GM12878 (cell line): ENCODE results near the gene CSNK1G1. TPM values are rescaled to one million over a fixed set of nuclear protein-coding genes. Genes with fewer than 3 reads are reported as not detected.

Source experiments
- ASH2L ChIP-seq: fragments of 300-600, 200-600 bp; sonication (generic); IDR thresholded peaks from 2 replicates; pipeline ENCODE4 v1.6.1; 2017; ENCODE audit warnings: low read depth, mild to moderate bottlenecking, borderline replicate concordance
- BHLHE40 ChIP-seq, 2 experiments: fragments of 450-650 bp in 1 of 2; IDR thresholded peaks; 2 replicates each; pipeline ENCODE4 v1.6.1; 2011 to 2017; ENCODE audit warnings: low read depth in 2 of 2, borderline replicate concordance in 1 of 2, improper control_type of control experiment in 1 of 2, low read length in 1 of 2, mild to moderate bottlenecking in 1 of 2
- BMI1 ChIP-seq: fragments of 450-650 bp; IDR thresholded peaks from 2 replicates; pipeline ENCODE4 v1.6.1; 2016; ENCODE audit warnings: mild to moderate bottlenecking, moderate library complexity, borderline replicate concordance
- CREB1 ChIP-seq: IDR thresholded peaks from 2 replicates; pipeline ENCODE4 v1.6.1; 2012; ENCODE audit warnings: low read depth, mild to moderate bottlenecking, inconsistent platforms
- CREM ChIP-seq: IDR thresholded peaks from 2 replicates; pipeline ENCODE4 v1.6.1; 2014; ENCODE audit warnings: antibody characterized with exemption, low read depth
- EED ChIP-seq: sonication (generic); IDR thresholded peaks from 2 replicates; pipeline ENCODE4 v1.6.1; 2016; ENCODE audit warnings: antibody characterized with exemption, low read depth
- EGR1 ChIP-seq, 2 experiments: IDR thresholded peaks; 1 replicate in 1 of 2; 2 replicates in 1 of 2; pipeline ENCODE4 v1.6.1; 2011 to 2012; ENCODE audit warnings: low read depth in 2 of 2, low read length in 2 of 2, borderline replicate concordance in 1 of 2, mild to moderate bottlenecking in 1 of 2, moderate library complexity in 1 of 2
- GABPA ChIP-seq: IDR thresholded peaks from 2 replicates; pipeline ENCODE4 v1.6.1; 2014; ENCODE audit warnings: antibody characterized with exemption, low read depth, mild to moderate bottlenecking, inconsistent platforms
- GATAD2B ChIP-seq: fragments of 450-650 bp; conservative IDR thresholded peaks from 2 replicates; pipeline ENCODE4 v1.6.1; 2017; ENCODE audit warnings: low read depth, mild to moderate bottlenecking, moderate library complexity
- HCFC1 ChIP-seq: fragments of 150-350 bp; IDR thresholded peaks from 2 replicates; pipeline ENCODE4 v1.6.1; 2014; ENCODE audit warnings: low read length
- HDAC6 ChIP-seq: fragments of 200-600 bp; sonication (generic); IDR thresholded peaks from one replicate; pipeline ENCODE4 v1.8.0; 2017; ENCODE audit warnings: antibody characterized with exemption; ENCODE audit not compliant: unreplicated experiment
- IKZF1 ChIP-seq: fragments of 450-650 bp; conservative IDR thresholded peaks from 2 replicates; pipeline ENCODE4 v1.6.1; 2017; ENCODE audit warnings: antibody characterized with exemption, mild to moderate bottlenecking
- IKZF2 ChIP-seq, 2 experiments: fragments of 450-650 bp; IDR thresholded peaks; 2 replicates each; pipeline ENCODE4 v1.6.1; 2017; ENCODE audit warnings: mild to moderate bottlenecking in 2 of 2, moderate library complexity in 2 of 2
- MEF2A ChIP-seq: IDR thresholded peaks from 2 replicates; pipeline ENCODE4 v1.6.1; 2011; ENCODE audit warnings: low read depth, mild to moderate bottlenecking, low read length, moderate library complexity; ENCODE audit not compliant: insufficient read depth
- MEF2B ChIP-seq: fragments of 450-650 bp; IDR thresholded peaks from 2 replicates; pipeline ENCODE4 v1.6.1; 2018; ENCODE audit warnings: mild to moderate bottlenecking, moderate library complexity; ENCODE audit not compliant: partially characterized antibody, poor library complexity, severe bottlenecking
- NFYB ChIP-seq: IDR thresholded peaks from 2 replicates; pipeline ENCODE4 v1.6.1; 2011; ENCODE audit warnings: low read depth, mild to moderate bottlenecking, low read length, improper control_type of control experiment, moderate library complexity; ENCODE audit not compliant: insufficient read depth
- NR2C2 ChIP-seq: IDR thresholded peaks from 2 replicates; pipeline ENCODE4 v1.6.1; 2011; ENCODE audit warnings: borderline replicate concordance, low read depth; ENCODE audit not compliant: control insufficient read depth, insufficient read length
- POLR2A ChIP-seq: IDR thresholded peaks from 2 replicates; pipeline ENCODE4 v1.6.1; 2011; ENCODE audit warnings: low read depth, mild to moderate bottlenecking, low read length
- POLR2AphosphoS2 ChIP-seq: IDR thresholded peaks from 2 replicates; pipeline ENCODE4 v1.6.1; 2011; ENCODE audit warnings: low read depth, mild to moderate bottlenecking, low read length, improper control_type of control experiment, moderate library complexity
- RAD21 ChIP-seq: IDR thresholded peaks from 2 replicates; pipeline ENCODE4 v1.6.1; 2011; ENCODE audit warnings: mild to moderate bottlenecking, low read depth, low read length, moderate library complexity; ENCODE audit not compliant: insufficient read depth
- RAD51 ChIP-seq: fragments of 450-650 bp; IDR thresholded peaks from 2 replicates; pipeline ENCODE4 v1.6.1; 2016; ENCODE audit warnings: moderate library complexity, mild to moderate bottlenecking, inconsistent platforms
- RCOR1 ChIP-seq: conservative IDR thresholded peaks from 2 replicates; pipeline ENCODE4 v1.6.1; 2012; ENCODE audit warnings: low read depth, low read length, improper control_type of control experiment
- SP1 ChIP-seq: IDR thresholded peaks from one replicate; pipeline ENCODE4 v1.6.1; 2011; ENCODE audit warnings: low read depth, low read length
- SREBF1 ChIP-seq: IDR thresholded peaks from 2 replicates; pipeline ENCODE4 v1.6.1; 2012; ENCODE audit warnings: mild to moderate bottlenecking, low read length
- SRF ChIP-seq, 2 experiments: IDR thresholded peaks; 2 replicates each; pipeline ENCODE4 v1.6.1; 2011; ENCODE audit warnings: low read depth in 2 of 2, low read length in 2 of 2, mild to moderate bottlenecking in 1 of 2, moderate library complexity in 1 of 2
- SUZ12 ChIP-seq: fragments of 200-600 bp; sonication (generic); IDR thresholded peaks from one replicate; pipeline ENCODE4 v1.6.1; 2018; ENCODE audit warnings: antibody characterized with exemption, mild to moderate bottlenecking; ENCODE audit not compliant: unreplicated experiment
- polyA plus RNA-seq, 11 experiments: library from polyadenylated mRNA; depleted of rRNA in 4 of 11; unstranded in 6 of 11; stranded (reverse) in 5 of 11; fragments of >200 nt; fragmentation: Nextera tagmentation in 4 of 11; fragmentation: Illumina TruSeq in 1 of 11; extraction: Ambion mirVana in 4 of 11; extraction: Trizol in 1 of 11; gene quantifications; 1 replicate in 1 of 11; 2 replicates in 10 of 11; pipeline versions ENCODE4 v1.2.1 to v1.2.3, GENCODE V29; 2011 to 2016; ENCODE audit warnings: inconsistent platforms in 2 of 11, missing spikeins in 2 of 11, low read depth in 1 of 11
- total RNA-seq, 4 experiments: library from RNA; depleted of rRNA in 3 of 4; stranded (reverse); fragments of >200 nt in 3 of 4; fragmentation: Illumina TruSeq in 1 of 4; extraction: Trizol in 1 of 4; gene quantifications; 2 replicates each; pipeline versions ENCODE4 v1.2.1 to v1.2.3, GENCODE V29; 2013 to 2021
- TF ChIP-seq, protein P1 (sequence below): fragments of 450-650 bp; IDR thresholded peaks from 2 replicates; pipeline ENCODE4 v1.6.1; 2017; ENCODE audit warnings: borderline replicate concordance
- TF ChIP-seq, protein P2 (sequence below), 3 experiments: IDR thresholded peaks in 2 of 3; conservative IDR thresholded peaks in 1 of 3; 2 replicates each; pipeline ENCODE4 v1.5.1; 2011; ENCODE audit warnings: low read depth in 3 of 3, low read length in 3 of 3, mild to moderate bottlenecking in 3 of 3, control low read depth in 2 of 3, moderate library complexity in 2 of 3, inconsistent platforms in 1 of 3, mixed read lengths in 1 of 3; ENCODE audit not compliant: control insufficient read depth in 2 of 3, insufficient read depth in 1 of 3; ENCODE audit errors: extremely low read depth in 1 of 3

The CSNK1G1 gene
- total and polyA plus RNA-seq, 10 of the 15 experiments (the other 5 are each of a cell fraction or from before 2014, with no cell fraction given) = 6.1 to 23.4 (median 15.3) TPM

DNA sequence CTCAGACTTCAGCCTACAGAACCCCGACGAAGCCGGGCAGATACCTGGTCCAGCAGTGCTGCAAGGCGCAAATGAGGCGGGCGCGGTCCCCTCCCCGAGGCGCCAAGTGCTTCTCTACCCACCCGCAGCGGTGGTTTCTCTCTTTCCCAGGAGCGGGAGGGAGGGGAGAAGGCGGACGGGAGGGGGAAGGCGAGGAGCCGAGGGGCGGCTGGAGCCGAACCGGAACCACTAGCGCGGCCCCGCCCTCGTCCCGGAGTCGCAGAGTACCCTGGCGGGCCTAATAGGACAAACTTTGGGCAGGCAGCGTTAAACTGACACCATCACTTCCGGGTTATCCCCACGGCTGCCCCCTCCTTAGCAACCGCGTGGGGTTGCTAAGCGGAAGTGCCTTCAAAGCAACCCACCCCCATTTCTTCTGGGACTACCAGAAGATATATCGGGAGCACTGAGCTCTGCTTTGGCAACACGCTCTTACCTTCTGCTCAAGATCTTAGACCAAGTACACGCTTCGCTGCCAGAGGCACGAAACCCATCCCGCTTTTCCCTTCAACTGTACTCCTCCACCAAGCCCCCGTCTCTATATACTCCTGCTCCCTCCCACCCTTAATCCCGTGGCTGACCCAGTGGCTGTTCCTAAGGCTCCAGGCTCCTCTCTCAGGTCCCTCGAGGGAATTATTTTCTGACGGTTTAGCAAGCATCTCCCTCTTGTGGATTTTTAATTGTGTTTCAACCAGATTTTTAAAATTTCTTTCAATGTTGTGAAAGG lies at the start of gene CSNK1G1 (continued):
- TF ChIP-seq EGR1 (IDR thresholded peaks at IDR 0.05; ENCODE audit: borderline replicate concordance in 1 of 2, low read depth in 2 of 2, low read length in 2 of 2) (peak; percentile 45 to 86), SREBF1 (peak; percentile 57; the same call in 1 of the 2 replicates), CREM (0 out of 2 replicates have a peak, but pooled peaks have one; percentile 27), HCFC1 (peak; percentile 66), NR2C2 (peak; percentile 83), IKZF1 (peak; percentile 56; the same call in 1 of the 2 replicates), MEF2A (no peak), SUZ12 (no peak), GATAD2B (peak; percentile 73), GABPA (peak; percentile 95), SP1 (peak; percentile 57), SRF (IDR thresholded peaks at IDR 0.05; ENCODE audit: low read depth in 2 of 2, low read length in 2 of 2) (peak; percentile 47 to 69; a peak in 2 of 4 replicates), MEF2B (peak; percentile 92), CREB1 (peak; percentile 75), ASH2L (no peak; the same call in 1 of the 2 replicates), RCOR1 (0 out of 2 replicates have a peak, but pooled peaks have one; percentile 46), POLR2AphosphoS2 (no peak), POLR2A (peak; percentile 72), RAD51 (no peak), RAD21 (peak; percentile 45), BHLHE40 (IDR thresholded peaks at IDR 0.05; ENCODE audit: borderline replicate concordance in 1 of 2, low read depth in 2 of 2, low read length in 1 of 2) (peak in 1 of 2 experiments; percentile 27; a peak in 1 of 4 replicates), BMI1 (peak; percentile 93), IKZF2 (IDR thresholded peaks at IDR 0.05) (peak; percentile 48 to 59; a peak in 3 of 4 replicates), NFYB (peak; percentile 78; the same call in 1 of the 2 replicates), EED (peak; percentile 26), HDAC6 (no peak)
- TF ChIP-seq, protein P1, sequence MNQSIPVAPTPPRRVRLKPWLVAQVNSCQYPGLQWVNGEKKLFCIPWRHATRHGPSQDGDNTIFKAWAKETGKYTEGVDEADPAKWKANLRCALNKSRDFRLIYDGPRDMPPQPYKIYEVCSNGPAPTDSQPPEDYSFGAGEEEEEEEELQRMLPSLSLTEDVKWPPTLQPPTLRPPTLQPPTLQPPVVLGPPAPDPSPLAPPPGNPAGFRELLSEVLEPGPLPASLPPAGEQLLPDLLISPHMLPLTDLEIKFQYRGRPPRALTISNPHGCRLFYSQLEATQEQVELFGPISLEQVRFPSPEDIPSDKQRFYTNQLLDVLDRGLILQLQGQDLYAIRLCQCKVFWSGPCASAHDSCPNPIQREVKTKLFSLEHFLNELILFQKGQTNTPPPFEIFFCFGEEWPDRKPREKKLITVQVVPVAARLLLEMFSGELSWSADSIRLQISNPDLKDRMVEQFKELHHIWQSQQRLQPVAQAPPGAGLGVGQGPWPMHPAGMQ = no peak
- TF ChIP-seq, protein P2, sequence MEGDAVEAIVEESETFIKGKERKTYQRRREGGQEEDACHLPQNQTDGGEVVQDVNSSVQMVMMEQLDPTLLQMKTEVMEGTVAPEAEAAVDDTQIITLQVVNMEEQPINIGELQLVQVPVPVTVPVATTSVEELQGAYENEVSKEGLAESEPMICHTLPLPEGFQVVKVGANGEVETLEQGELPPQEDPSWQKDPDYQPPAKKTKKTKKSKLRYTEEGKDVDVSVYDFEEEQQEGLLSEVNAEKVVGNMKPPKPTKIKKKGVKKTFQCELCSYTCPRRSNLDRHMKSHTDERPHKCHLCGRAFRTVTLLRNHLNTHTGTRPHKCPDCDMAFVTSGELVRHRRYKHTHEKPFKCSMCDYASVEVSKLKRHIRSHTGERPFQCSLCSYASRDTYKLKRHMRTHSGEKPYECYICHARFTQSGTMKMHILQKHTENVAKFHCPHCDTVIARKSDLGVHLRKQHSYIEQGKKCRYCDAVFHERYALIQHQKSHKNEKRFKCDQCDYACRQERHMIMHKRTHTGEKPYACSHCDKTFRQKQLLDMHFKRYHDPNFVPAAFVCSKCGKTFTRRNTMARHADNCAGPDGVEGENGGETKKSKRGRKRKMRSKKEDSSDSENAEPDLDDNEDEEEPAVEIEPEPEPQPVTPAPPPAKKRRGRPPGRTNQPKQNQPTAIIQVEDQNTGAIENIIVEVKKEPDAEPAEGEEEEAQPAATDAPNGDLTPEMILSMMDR (IDR thresholded peaks at IDR 0.05 in 2 of 3, conservative IDR thresholded peaks at IDR 0.05 in 1 of 3; ENCODE audit: control insufficient read depth in 2 of 3, extremely low read depth in 1 of 3, insufficient read depth in 1 of 3, low read depth in 3 of 3, low read length in 3 of 3) = peak in 2 of 3 experiments; percentile 8 to 46; a peak in 2 of 6 replicates
